Prostate gland (tissue), 2 donors: ENCODE data around the gene ENTPD8.

Experiments
- CTCF ChIP-seq, 4 experiments: fragments of 200-600 bp in 2 of 4; fragments of 450-650 bp in 2 of 4; sonication (generic) in 2 of 4; IDR thresholded peaks; 1 replicate in 3 of 4; 2 replicates in 1 of 4; pipeline ENCODE4 v1.5.1; 2016 to 2019; ENCODE audit warnings: antibody characterized with exemption in 4 of 4, mild to moderate bottlenecking in 2 of 4, moderate library complexity in 2 of 4
- POLR2A ChIP-seq: fragments of 450-650 bp; IDR thresholded peaks from one replicate; pipeline ENCODE4 v1.6.1; 2016; ENCODE audit warnings: antibody characterized with exemption, mild to moderate bottlenecking

- TF ChIP-seq CTCF (IDR thresholded peaks at IDR 0.05) (no peak), POLR2A (no peak)
These were observed 19.5 kb upstream of the ENTPD8 start for GRCh38 chr9:137460363-137461315.
